ENCODE data around the gene PPP6R2.

The PPP6R2 gene

DNA sequence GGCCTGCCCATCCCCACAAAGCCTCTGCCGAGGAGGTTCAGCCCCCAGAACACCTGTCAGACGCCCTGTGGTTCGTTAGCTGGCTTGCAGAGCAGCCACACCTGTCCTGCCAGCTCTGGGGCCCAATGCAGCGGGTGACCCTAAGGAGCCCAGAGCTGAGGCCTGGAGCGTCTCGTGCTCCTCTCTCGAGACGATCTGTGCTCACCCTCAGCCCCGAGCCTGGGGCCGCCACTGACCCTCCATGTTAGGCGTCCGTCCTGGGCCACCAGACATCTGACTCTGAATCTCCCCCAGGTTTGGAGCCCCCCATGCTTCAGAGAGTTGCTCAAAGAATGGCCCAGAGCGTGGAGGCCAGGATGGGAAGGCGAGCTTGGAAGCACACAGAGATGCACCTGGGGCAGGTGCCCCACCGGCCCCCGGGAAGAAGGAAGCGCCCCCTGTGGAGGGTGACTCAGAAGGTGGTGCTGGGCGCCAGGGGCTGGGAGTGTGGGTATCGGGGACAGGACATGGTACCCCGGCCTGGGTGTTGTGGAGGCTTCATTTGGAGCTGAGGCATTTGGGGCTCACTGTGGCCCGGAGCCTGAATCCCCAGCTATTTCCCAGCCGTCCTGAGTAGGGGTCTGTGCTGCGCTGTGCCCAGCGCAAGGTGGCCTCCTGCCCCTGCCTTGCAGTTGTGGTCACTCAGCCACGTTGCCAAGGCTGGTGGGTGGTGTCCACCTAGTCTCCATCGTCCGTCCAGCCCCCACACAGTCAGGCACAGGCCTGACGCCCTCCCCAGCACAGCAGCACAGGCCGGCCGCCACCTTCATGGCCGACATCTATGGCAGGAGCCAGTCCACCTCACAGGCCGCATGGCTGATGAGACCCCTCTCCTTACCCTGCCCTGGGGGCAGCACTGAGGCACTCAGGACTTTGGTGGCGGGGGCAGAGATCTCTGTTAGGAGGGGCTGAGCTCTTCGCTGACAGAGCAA, 95.5 kb downstream of the PPP6R2 start:
- Histone ChIP-seq H3K27ac (no peak overlapping the region), H3K36me3 (replicated peaks) (peaks cover 52% of the 10 kb centered on the region), H3K4me3 (ENCODE audit: low read depth, low read length) (no peak overlapping the region), H3K27me3 (replicated peaks) (no peaks in the 10 kb centered on the region)
- no peak for TF ChIP-seq CTCF (IDR thresholded peaks at IDR 0.05; ENCODE audit: low read depth, low read length, missing control alignments)
- in situ Hi-C loops (cut with HindIII; ENCODE audit: low pct_ligation_motif_present, low sequenced_read_pairs) = no loop called here
- no peak for DNase-seq

DNA sequence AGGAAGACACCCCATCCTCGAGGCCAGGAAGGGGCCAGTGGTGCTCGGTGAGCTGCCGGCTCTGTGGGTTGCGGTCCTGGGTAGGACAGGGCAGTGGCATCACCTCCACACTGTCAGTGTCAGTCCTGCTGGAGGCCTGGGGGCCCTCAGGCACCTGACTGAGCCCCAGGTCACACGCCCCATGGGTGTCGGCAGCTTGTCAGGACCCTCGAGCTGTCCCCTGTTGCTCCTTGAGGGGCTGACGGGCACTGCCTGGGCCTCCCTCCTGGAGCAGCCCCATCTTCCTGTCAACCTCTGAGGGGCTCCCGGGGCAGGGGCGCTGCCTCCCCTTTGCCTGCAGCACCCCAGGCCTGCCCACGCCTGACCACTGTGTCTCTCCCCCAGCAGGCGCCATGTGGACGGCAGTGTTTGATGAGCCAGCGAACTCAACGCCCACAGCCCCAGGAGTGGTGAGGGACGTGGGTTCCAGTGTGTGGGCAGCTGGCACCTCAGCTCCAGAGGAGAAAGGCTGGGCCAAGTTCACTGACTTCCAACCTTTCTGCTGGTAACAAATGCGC, 96.3 kb downstream of the PPP6R2 start:
- in situ Hi-C loops (cut with HindIII; ENCODE audit: low pct_ligation_motif_present, low sequenced_read_pairs) = no loop called here
- Histone ChIP-seq H3K27ac (no peak overlapping the region), H3K36me3 (replicated peaks) (peaks cover 52% of the 10 kb centered on the region), H3K4me3 (ENCODE audit: low read depth, low read length) (no peak overlapping the region), H3K27me3 (replicated peaks) (no peaks in the 10 kb centered on the region)
- DNase-seq = no peak
- TF ChIP-seq CTCF (IDR thresholded peaks at IDR 0.05; ENCODE audit: low read depth, low read length, missing control alignments) = no peak

GRCh38 chr22:50439871-50440331, 96.8 kb downstream of the PPP6R2 start:
- no peak for TF ChIP-seq CTCF (IDR thresholded peaks at IDR 0.05; ENCODE audit: low read depth, low read length, missing control alignments)
- H3K36me3 ChIP-seq (replicated peaks) = peaks cover 53% of the 10 kb centered on the region
- H3K27me3 ChIP-seq (replicated peaks) = no peaks in the 10 kb centered on the region
- no peak overlapping the region for H3K27ac ChIP-seq
- in situ Hi-C loops (cut with HindIII; ENCODE audit: low pct_ligation_motif_present, low sequenced_read_pairs) = no loop called here
- no peak for DNase-seq
- H3K4me3 ChIP-seq (ENCODE audit: low read depth, low read length) = no peak overlapping the region

GRCh38 chr22:50440544-50441249, 97.6 kb downstream of the PPP6R2 start:
- no peak for TF ChIP-seq CTCF (IDR thresholded peaks at IDR 0.05; ENCODE audit: low read depth, low read length, missing control alignments)
- in situ Hi-C loops (cut with HindIII; ENCODE audit: low pct_ligation_motif_present, low sequenced_read_pairs) = no loop called here
- no peak overlapping the region for H3K4me3 ChIP-seq (ENCODE audit: low read depth, low read length)

GRCh38 chr22:50441428-50441993, 98.4 kb downstream of the PPP6R2 start:
- no peaks in the 10 kb centered on the region for H3K27me3 ChIP-seq (replicated peaks)
- no peak overlapping the region for H3K4me3 ChIP-seq (ENCODE audit: low read depth, low read length)
- TF ChIP-seq CTCF (IDR thresholded peaks at IDR 0.05; ENCODE audit: low read depth, low read length, missing control alignments) = no peak
- H3K36me3 ChIP-seq (replicated peaks) = peaks cover 48% of the 10 kb centered on the region
- no peak overlapping the region for H3K27ac ChIP-seq
- in situ Hi-C loops (cut with HindIII; ENCODE audit: low pct_ligation_motif_present, low sequenced_read_pairs) = no loop called here
- DNase-seq = no peak

More at GRCh38 chr22:50440544-50441249, 97.6 kb downstream of the PPP6R2 start:
- DNase-seq = no peak
- H3K27me3 ChIP-seq (replicated peaks) = no peaks in the 10 kb centered on the region
- H3K36me3 ChIP-seq (replicated peaks) = peaks cover 49% of the 10 kb centered on the region
- no peak overlapping the region for H3K27ac ChIP-seq

All from brain microvascular endothelial cell (primary cell).